ENCODE measurements around the gene ENTR1.

- TF ChIP-seq SP1 (IDR thresholded peaks at IDR 0.05) (no peak), FOXK2 (IDR thresholded peaks at IDR 0.05) (no peak)
Observed at GRCh38 chr9:136363106-136363948, 47.1 kb downstream of the ENTR1 start, which contains the start of gene DNLZ.

Data from HEK293T (cell line).